Measurements from ENCODE around the gene ABTB1. TPM values are rescaled to one million over a fixed set of nuclear protein-coding genes. Genes with fewer than 3 reads are reported as not detected.

Gene ABTB1
- total and polyA plus RNA-seq, 2 of the 13 experiments (the other 11 are each of a cell fraction or from before 2014, with no cell fraction given) = 0.42 to 14.5 TPM

DNA sequence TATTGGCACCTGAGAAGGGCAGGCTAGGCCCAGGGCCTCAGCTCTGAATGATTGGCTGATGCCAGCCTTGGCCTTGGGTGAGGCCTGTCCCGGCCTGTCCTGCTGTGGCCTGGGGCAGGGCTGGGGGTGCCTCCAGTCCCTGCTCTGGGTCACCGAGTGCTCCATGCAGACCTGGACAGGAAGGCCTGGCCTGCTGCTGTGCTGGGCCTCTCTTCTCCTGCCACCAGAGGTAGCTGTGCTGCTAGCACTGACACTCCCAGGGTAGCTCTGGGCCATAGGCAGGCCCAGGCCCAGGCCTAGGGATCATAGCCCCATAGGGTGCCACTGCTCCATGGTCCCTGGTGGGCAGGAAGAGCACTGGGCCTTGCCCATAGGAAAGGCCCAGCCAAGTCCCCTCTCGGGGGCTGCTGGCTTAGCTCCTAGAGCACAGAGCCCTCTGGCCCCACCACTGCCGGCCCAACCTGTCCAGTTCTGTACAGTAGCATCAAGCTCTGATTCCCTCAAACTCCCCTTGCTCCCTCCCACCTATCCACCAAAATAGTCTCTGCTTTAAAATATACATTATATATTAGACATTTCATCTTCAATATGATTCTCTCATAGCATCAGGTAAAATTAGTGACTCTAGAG is 18.2 kb downstream of the ABTB1 start (continued):
- TF ChIP-seq, protein P1, sequence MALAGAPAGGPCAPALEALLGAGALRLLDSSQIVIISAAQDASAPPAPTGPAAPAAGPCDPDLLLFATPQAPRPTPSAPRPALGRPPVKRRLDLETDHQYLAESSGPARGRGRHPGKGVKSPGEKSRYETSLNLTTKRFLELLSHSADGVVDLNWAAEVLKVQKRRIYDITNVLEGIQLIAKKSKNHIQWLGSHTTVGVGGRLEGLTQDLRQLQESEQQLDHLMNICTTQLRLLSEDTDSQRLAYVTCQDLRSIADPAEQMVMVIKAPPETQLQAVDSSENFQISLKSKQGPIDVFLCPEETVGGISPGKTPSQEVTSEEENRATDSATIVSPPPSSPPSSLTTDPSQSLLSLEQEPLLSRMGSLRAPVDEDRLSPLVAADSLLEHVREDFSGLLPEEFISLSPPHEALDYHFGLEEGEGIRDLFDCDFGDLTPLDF (CRISPR knock-in tag; IDR thresholded peaks at IDR 0.05) = no peak
- TF ChIP-seq ZIK1 (CRISPR knock-in tag; IDR thresholded peaks at IDR 0.05; ENCODE audit: borderline replicate concordance, low read depth) (no peak), MZF1 (CRISPR knock-in tag; IDR thresholded peaks at IDR 0.05; ENCODE audit: borderline replicate concordance) (no peak), ZNF891 (CRISPR knock-in tag; IDR thresholded peaks at IDR 0.05) (0 out of 2 replicates have a peak, but pooled peaks have one; percentile 50), ZBTB1 (CRISPR knock-in tag; IDR thresholded peaks at IDR 0.05; ENCODE audit: borderline replicate concordance) (no peak), DPF2 (CRISPR knock-in tag; IDR thresholded peaks at IDR 0.05; ENCODE audit: borderline replicate concordance, low read depth) (no peak), ZNF10 (CRISPR knock-in tag; IDR thresholded peaks at IDR 0.05; ENCODE audit: borderline replicate concordance, low read depth) (no peak), ETV5 (CRISPR knock-in tag; IDR thresholded peaks at IDR 0.05; ENCODE audit: borderline replicate concordance) (0 out of 2 replicates have a peak, but pooled peaks have one; percentile 18)

DNA sequence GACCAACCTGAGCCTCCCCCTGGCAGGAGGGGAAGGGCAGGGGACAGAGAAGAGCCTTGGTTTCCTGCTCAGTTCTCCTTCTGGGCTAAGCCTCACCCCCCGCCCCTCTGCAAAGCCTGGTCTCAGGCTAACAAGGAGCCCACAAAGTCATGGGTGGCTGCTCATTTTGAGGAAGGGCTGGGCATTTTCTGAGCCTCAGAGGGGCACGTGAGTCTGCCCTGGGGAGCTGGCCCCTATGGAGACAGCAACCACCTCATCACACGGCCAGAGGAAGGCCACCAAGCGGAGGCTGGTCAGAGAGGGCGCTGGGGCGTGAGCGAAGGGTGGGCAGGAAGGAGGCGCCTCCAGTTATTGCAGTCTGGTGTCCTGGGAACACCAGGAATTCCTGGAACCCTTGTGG is 18.7 kb downstream of the ABTB1 start:
- ChIA-PET POLR2A (interaction anchor here (0.6 kb wide), 1 partner anchor 664 kb away, joined by 5 read pairs; no protein-coding TSS in a partner anchor), CTCF (ENCODE audit: low intra/inter-chr PET ratio, low total read pairs) (interaction anchor here (1.3 to 1.8 kb wide), 3 partner anchors 141 to 280 kb away, joined by 3 to 6 read pairs (median 4); no protein-coding TSS in a partner anchor)
- H3K4me3 ChIP-seq (replicated peaks in 1 of 3; ENCODE audit: insufficient read depth in 1 of 3, low read depth in 2 of 3, low read length in 3 of 3) = no peak overlapping the region
- DNase-seq (ENCODE audit: low spot score) = no peak
- no peak overlapping the region for H3K9ac ChIP-seq (ENCODE audit: insufficient read depth, low read depth, low read length)
- FAIRE-seq = no peak
- TF ChIP-seq TAF1 (CRISPR knock-in tag; IDR thresholded peaks at IDR 0.05) = no peak
- H3K4me2 ChIP-seq (ENCODE audit: low read depth, low read length) = no peak overlapping the region
- H3K4me1 ChIP-seq (ENCODE audit: insufficient read depth, low read length) = peaks cover 7% of the 10 kb centered on the region
- no TSS peak for BruUV-seq (replicated peaks)
- H3K27me3 ChIP-seq (ENCODE audit: control insufficient read depth in 1 of 2, insufficient read depth in 2 of 2, low read length in 2 of 2) = peaks cover 0 to 6% of the 10 kb centered on the region in 2 experiments; a peak in 2 of 5 replicates
- intact Hi-C loops (cut with micrococcal nuclease; ENCODE audit: unreplicated experiment) (loop anchor here (1.0 to 10.0 kb wide), 3 partner anchors 97 to 280 kb away; partner anchors contain the start of genes MCM2 and TPRA1), in situ Hi-C loops (cut with HindIII; ENCODE audit: extremely low pct_ligation_motif_present, low pct_unique_long_range_greater_than_20kb) (loop anchor here (5.0 kb wide), 1 partner anchor 141 kb away; no protein-coding TSS in a partner anchor)
- H2AFZ ChIP-seq (ENCODE audit: low read length) = no peak overlapping the region
- H3K27ac ChIP-seq (ENCODE audit: extremely low read length, insufficient read depth, low read length) = no peak overlapping the region
- no peaks in the 10 kb centered on the region for H4K20me1 ChIP-seq (ENCODE audit: insufficient read depth, low read length)
- H3K9me3 ChIP-seq (ENCODE audit: low read length) = no peaks in the 10 kb centered on the region
- no peaks in the 10 kb centered on the region for H3K79me2 ChIP-seq (ENCODE audit: insufficient read depth, low read length)
- no peak for ATAC-seq
- H3K36me3 ChIP-seq (replicated peaks in 1 of 2; ENCODE audit: control insufficient read depth in 1 of 2, insufficient read depth in 2 of 2, low read length in 2 of 2) = no peaks in the 10 kb centered on the region
- WGBS (ENCODE audit: low lambda C conversion rate) = 40% methylated on average over 7 of the region's 8 CpGs

Data from HepG2 (cell line).